Adrenal gland (tissue), 12 donors: Measurements from ENCODE around the gene ERMP1. TPM values are rescaled to one million over a fixed set of nuclear protein-coding genes. Genes with fewer than 3 reads are reported as not detected.
"Not testable (repeated sequence)": the region's sequence is repeated elsewhere in the genome, so short reads cannot be mapped to it uniquely, and the experiment has no call there.

ENCODE experiments used
- DNase-seq, 7 donors: peaks; one replicate each; pipeline ENCODE4 v3.0.0-alpha.2; 2019 to 2020
- H3K27ac ChIP-seq, 5 donors: fragments of 200-600 bp; sonication (generic) in 4 of 5; 1 replicate in 3 of 5; 2 replicates in 2 of 5; pipeline versions ENCODE4 v1.5.1 to v1.8.0; 2016 to 2020; ENCODE audit warnings: mild to moderate bottlenecking in 1 of 5
- H3K27me3 ChIP-seq: fragments of 200-600 bp; 2 replicates; pipeline ENCODE4 v1.8.0; 2021
- H3K36me3 ChIP-seq, 2 donors: fragments of 200-600 bp; replicated peaks in 1 of 2; 1 replicate in 1 of 2; 2 replicates in 1 of 2; pipeline versions ENCODE4 v1.5.1 to v1.8.0; 2018 to 2022
- H3K4me1 ChIP-seq, 2 donors: fragments of 200-600 bp; replicated peaks in 1 of 2; 1 replicate in 1 of 2; 2 replicates in 1 of 2; pipeline versions ENCODE4 v1.5.1 to v1.8.0; 2018 to 2021
- H3K4me3 ChIP-seq, 4 donors: fragments of 200-600 bp; sonication (generic) in 3 of 4; one replicate each; pipeline ENCODE4 v1.5.1; 2016 to 2018
- H3K9me3 ChIP-seq, 3 donors: fragments of 200-600 bp; sonication (generic) in 1 of 3; replicated peaks in 1 of 3; 1 replicate in 2 of 3; 2 replicates in 1 of 3; pipeline versions ENCODE4 v1.5.1 to v1.8.0; 2016 to 2021
- CTCF ChIP-seq, 6 experiments: fragments of 450-650 bp in 4 of 6; fragments of 200-600 bp in 2 of 6; sonication (generic) in 1 of 6; IDR thresholded peaks; 1 replicate in 5 of 6; 2 replicates in 1 of 6; pipeline versions ENCODE4 v1.5.1 to v1.8.0; 2016 to 2021; ENCODE audit warnings: antibody characterized with exemption in 6 of 6, mild to moderate bottlenecking in 2 of 6, moderate library complexity in 1 of 6
- POLR2A ChIP-seq, 2 donors: fragments of 450-650 bp; IDR thresholded peaks; one replicate each; pipeline ENCODE4 v1.6.1; 2017; ENCODE audit warnings: antibody characterized with exemption in 2 of 2, mild to moderate bottlenecking in 2 of 2, moderate library complexity in 1 of 2
- WGBS, 4 donors: extraction: QIAGEN DNeasy Blood & Tissue Kit in 2 of 4; methylation state at CpG; one replicate each; pipeline versions ENCODE4 v1.1.5 to v1.1.7; 2013 to 2017; 5-methylcytosine and 5-hydroxymethylcytosine counted together
- intact Hi-C, 2 donors: fragments of 100-400 bp; cut with DNase I; formaldehyde crosslinking; loops; one replicate each; pipeline versions ENCODE4 v1.14.1 to v1.15.0; 2022 to 2023
- polyA plus RNA-seq, 3 donors: library from polyadenylated mRNA; stranded (reverse); fragments of 200-250 nt in 2 of 3; fragments of 350-450 nt in 1 of 3; fragmentation: Illumina TruSeq in 1 of 3; extraction: RNeasy Lipid Tissue Mini Kit (QIAGEN cat#74804) in 1 of 3; gene quantifications; one replicate each; pipeline ENCODE4 v1.2.3, GENCODE V29; 2013 to 2014
- total RNA-seq, 9 donors: library from RNA; depleted of rRNA in 4 of 9; stranded (reverse); fragments of >200 nt in 4 of 9; fragments of 120-200 nt in 1 of 9; fragmentation: NEBNext Ultra II Directional in 1 of 9; extraction: Animal tissue kit (Norgen Biotek cat#: 25700) in 1 of 9; gene quantifications; one replicate each; pipeline versions ENCODE4 v1.1.0 to v1.2.4, GENCODE V29; 2013 to 2023
- donor health status: healthy with polysubstance abuse.
- donor health status: Bipolar disorder and iron deficiency.
- donor health status: DM: yes; HTN: yes; CAD: no.
- donor health status: DM: no; HTN: no; CAD: no.
- donor health status: DM: no; HTN: no; CAD: no.
- donor health status: DM: yes; HTN: yes; CAD: no.

The ERMP1 gene
- total and polyA plus RNA-seq, 12 donors = 6.0 to 120 (median 38.6) TPM

- peaks cover 0 to 6% of the 10 kb centered on the region in 2 donors for H3K36me3 ChIP-seq
- H3K27ac ChIP-seq = peak overlapping the region in 1 of 5 donors; percentile 37
- DNase-seq = no peak
- no peak overlapping the region for H3K4me3 ChIP-seq
- intact Hi-C loops = no loop called here
- H3K9me3 ChIP-seq = no peaks in the 10 kb centered on the region
- TF ChIP-seq POLR2A (IDR thresholded peaks at IDR 0.05) (no peak), CTCF (IDR thresholded peaks at IDR 0.05) (no peak)
- 55 to 74% (median 62%) methylated on average over 3 of the region's 3 CpGs for WGBS, 4 donors
- peaks cover 14 to 22% of the 10 kb centered on the region in 2 donors for H3K4me1 ChIP-seq
- H3K27me3 ChIP-seq = no peaks in the 10 kb centered on the region
Measured at GRCh38 chr9:5801739-5802113, 31.2 kb downstream of the ERMP1 start.

- no peak for DNase-seq
- Histone ChIP-seq H3K4me1 (peaks cover 14 to 22% of the 10 kb centered on the region in 2 donors), H3K27ac (peak overlapping the region in 2 of 5 donors; percentile 37 to 38), H3K9me3 (no peaks in the 10 kb centered on the region), H3K36me3 (peaks cover 0 to 6% of the 10 kb centered on the region in 2 donors), H3K27me3 (no peaks in the 10 kb centered on the region), H3K4me3 (no peak overlapping the region)
- no peak for TF ChIP-seq POLR2A (IDR thresholded peaks at IDR 0.05)
- TF ChIP-seq CTCF (IDR thresholded peaks at IDR 0.05) = no peak
- 67 to 80% (median 73%) methylated on average over 4 of the region's 4 CpGs for WGBS, 4 donors
- intact Hi-C loops = no loop called here
Measured at GRCh38 chr9:5800969-5801738, 31.8 kb downstream of the ERMP1 start.

- peak overlapping the region in 2 of 5 donors; percentile 35 to 38 for H3K27ac ChIP-seq
Measured at GRCh38 chr9:5800378-5800777, 32.5 kb downstream of the ERMP1 start.

GRCh38 chr9:5799314-5799713, 33.6 kb downstream of the ERMP1 start:
- WGBS, 4 donors = 10 to 12% (median 11%) methylated on average over 5 of the region's 5 CpGs
- no peaks in the 10 kb centered on the region for H3K9me3 ChIP-seq
- DNase-seq = peak in 6 of 7 donors; percentile 27 to 73 (median 44)
- intact Hi-C loops = no loop called here
- peaks cover 14 to 22% of the 10 kb centered on the region in 2 donors for H3K4me1 ChIP-seq
- no peaks in the 10 kb centered on the region for H3K27me3 ChIP-seq
- peak overlapping the region in 4 of 5 donors; percentile 3 to 64 (median 42) for H3K27ac ChIP-seq
- H3K36me3 ChIP-seq = peaks cover 0 to 6% of the 10 kb centered on the region in 2 donors
- peak; percentile 53 to 97 (median 80) for TF ChIP-seq CTCF (IDR thresholded peaks at IDR 0.05)
- peak in 1 of 2 donors; percentile 25 for TF ChIP-seq POLR2A (IDR thresholded peaks at IDR 0.05)
- peak overlapping the region in 1 of 4 donors; percentile 15 for H3K4me3 ChIP-seq

More at GRCh38 chr9:5800378-5800777, 32.5 kb downstream of the ERMP1 start:
- peaks cover 14 to 22% of the 10 kb centered on the region in 2 donors for H3K4me1 ChIP-seq
- WGBS, 4 donors = 81 to 85% (median 82%) methylated on average over 7 of the region's 7 CpGs
- H3K4me3 ChIP-seq, DNase-seq, intact Hi-C loops, H3K9me3 ChIP-seq, H3K27me3 ChIP-seq, H3K36me3 ChIP-seq: not testable (repeated sequence)
